HG03108 (cell line): ENCODE measurements around the gene NPW.

Experiments
- ATAC-seq: cut with Tn5 transposase; IDR thresholded peaks from one replicate; pipeline ENCODE4 v1.9.1; 2021; ENCODE audit warnings: moderate library complexity; ENCODE audit not compliant: unreplicated experiment

Gene NPW

DNA sequence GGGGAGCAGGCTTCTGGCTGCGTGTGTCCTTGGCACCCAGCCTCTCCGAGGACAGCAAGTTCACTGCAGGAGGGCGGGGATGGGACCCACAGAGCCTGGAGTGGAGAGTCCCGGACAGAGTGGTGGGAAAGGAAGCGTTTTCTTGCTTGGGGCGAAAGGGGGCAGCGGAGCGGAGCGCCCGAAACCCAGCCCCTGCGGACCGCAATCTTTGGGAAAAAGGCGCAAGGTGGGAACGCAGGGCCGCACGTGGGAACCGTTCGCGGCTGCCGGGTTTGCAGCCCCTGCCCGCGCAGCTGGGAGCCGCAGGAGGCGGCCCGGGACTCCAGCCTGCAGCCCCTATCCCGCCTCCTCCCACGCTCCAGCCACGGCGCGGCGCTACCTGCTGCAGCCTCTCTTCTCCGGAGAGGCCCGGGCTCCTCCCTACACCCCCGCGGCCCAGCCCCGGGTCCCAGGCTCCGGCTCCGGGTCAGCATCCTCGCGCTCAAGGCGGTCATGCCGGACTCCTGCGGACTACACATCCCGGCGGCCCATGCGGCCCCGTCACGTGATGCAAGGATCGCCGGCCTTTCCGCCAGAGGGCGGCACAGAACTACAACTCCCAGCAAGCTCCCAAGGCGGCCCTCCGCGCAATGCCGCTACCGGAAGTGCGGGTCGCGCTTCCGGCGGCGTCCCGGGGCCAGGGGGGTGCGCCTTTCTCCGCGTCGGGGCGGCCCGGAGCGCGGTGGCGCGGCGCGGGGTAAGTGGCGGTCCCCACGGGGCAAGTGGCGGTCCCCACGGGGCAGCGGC, 27.9 kb downstream of the NPW start, which contains the start of the genes NTHL1 and TSC2:
Gene NTHL1, minus strand, starts transcription at position 505 of the 786 bp plus-strand sequence. Its CDS starts 11 bp downstream, at position 494.
Gene TSC2, plus strand, starts transcription at position 656 of the 786 bp plus-strand sequence. CDS start 631 bp downstream, outside the sequence.
- ATAC-seq: peak; percentile 89

DNA sequence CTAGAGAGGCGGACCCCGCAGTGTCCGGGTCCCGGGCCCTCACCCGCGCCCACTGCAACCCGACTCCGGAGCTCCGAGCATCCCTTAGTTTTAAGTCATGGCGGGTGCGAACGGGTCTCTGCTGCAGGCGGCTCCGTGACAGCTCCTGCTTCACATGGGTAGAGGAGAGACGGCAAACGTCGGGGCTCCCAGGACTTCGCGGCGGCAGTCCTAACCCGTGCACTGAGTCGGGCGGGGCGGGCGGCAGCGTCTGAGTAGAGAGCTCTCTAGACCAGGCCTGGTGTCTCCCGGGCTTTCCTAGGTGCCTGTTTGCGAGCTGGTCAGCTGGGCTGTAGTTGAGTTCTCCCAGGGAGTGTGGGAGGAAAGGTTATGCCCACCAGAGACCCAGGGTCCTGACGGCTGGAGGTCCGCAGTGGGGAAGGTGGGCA, 28.5 kb downstream of the NPW start:
- ATAC-seq: no peak

- no peak for ATAC-seq
Measured at GRCh38 chr16:2053211-2053610, 33.6 kb downstream of the NPW start.

GRCh38 chr16:2053897-2054296, 34.3 kb downstream of the NPW start:
- no peak for ATAC-seq

- no peak for ATAC-seq
Measured at GRCh38 chr16:2054543-2055245, 35.1 kb downstream of the NPW start.

- ATAC-seq: no peak
Measured at GRCh38 chr16:2056077-2056476, 36.5 kb downstream of the NPW start.

GRCh38 chr16:2056681-2057407, 37.3 kb downstream of the NPW start:
- ATAC-seq: no peak

- no peak for ATAC-seq
Measured at GRCh38 chr16:2057438-2057837, 37.9 kb downstream of the NPW start.

GRCh38 chr16:2058420-2058819, 38.8 kb downstream of the NPW start:
- no peak for ATAC-seq

- ATAC-seq: no peak
Measured at GRCh38 chr16:2058872-2059271, 39.3 kb downstream of the NPW start.

GRCh38 chr16:2060346-2060745, 40.8 kb downstream of the NPW start:
- ATAC-seq: no peak

DNA sequence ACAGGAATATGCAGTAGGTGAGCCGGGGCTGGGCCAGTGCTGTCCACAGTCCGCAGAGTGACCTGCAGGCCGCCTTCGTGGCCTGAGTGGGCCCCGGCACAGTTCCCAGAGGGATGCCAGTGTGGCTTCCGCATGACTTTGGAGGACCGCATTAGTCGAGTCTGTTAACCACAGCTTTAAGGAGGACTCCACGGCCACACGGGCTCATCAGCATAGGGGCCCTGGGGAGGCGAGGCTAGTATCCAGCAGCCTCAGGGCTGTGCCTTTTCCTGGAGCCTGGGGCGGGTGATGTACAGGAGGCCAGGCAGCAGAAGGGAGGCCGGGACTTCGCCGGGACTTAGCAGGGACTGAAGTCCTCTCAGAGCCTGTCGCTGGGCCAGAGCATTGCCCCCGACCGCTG, 41.4 kb downstream of the NPW start:
- ATAC-seq: no peak

GRCh38 chr16:2061526-2061925, 41.9 kb downstream of the NPW start:
- no peak for ATAC-seq

DNA sequence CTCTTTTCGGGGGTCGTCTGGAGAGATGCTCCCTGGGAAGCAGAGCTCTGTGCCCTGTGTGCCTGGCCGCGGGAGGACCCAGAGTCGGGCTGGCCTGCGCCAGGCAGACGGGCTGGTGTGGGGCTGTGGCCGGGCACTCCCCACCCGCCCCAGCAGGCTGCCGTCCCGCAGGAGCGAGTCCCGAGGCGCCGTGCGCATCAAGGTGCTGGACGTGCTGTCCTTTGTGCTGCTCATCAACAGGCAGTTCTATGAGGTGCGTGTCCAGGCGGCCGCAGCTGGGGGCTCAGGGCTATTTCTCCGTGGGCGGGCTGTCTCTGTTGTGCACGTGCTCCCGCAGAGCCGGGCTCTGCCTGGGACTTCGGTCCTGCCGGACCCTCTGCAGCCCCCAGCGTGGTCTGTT, 43.2 kb downstream of the NPW start:
- no peak for ATAC-seq

DNA sequence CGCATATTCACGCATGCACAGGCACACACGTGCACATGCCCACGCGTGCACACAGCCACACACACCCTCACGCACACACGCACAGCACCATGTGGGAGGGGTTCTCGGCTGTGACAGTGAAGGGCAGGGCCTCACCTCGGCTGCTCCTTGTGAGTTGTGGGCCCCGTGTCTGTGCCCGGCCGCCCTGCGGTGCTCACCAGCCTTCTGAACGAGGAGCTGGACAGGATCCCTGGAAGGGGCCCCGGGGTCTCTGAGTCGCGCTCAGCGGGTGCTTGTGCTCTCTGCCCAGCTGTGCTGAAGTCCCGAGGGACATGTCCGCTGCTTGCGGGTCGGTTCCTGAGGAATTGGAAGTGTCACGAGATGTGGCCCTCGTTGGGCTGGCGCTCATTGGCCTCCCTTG, 44.3 kb downstream of the NPW start:
- no peak for ATAC-seq

GRCh38 chr16:2064368-2064945, 44.9 kb downstream of the NPW start:
- ATAC-seq: no peak

GRCh38 chr16:2066139-2066538, 46.6 kb downstream of the NPW start:
- ATAC-seq: no peak
